Activated CD8-positive, alpha-beta memory T cell treated with anti-CD3 and anti-CD28 coated beads, Interleukin-2, amount 50 U/mL, for 24 hours (primary cell): Measurements from ENCODE around the gene MR1.

ENCODE experiments used
- DNase-seq: peaks from one replicate; pipeline ENCODE4 v3.0.0-alpha.2; 2020; ENCODE audit errors: extremely low read depth

Gene MR1

GRCh38 chr1:181108304-181108867 lies 74.6 kb downstream of the MR1 start:
- DNase-seq: no peak

GRCh38 chr1:181110013-181110412 lies 76.2 kb downstream of the MR1 start:
- DNase-seq: no peak
